HepG2 (cell line): ENCODE data around the gene NRL. TPM values are rescaled to one million over a fixed set of nuclear protein-coding genes. Genes with fewer than 3 reads are reported as not detected.

Source experiments
- ADNP ChIP-seq: sonication (generic); formaldehyde crosslinking; IDR thresholded peaks from 2 replicates; pipeline ENCODE4 v1.4.0; 2020; ENCODE audit warnings: missing genetic modification reagents
- BRCA1 ChIP-seq: sonication (generic); formaldehyde crosslinking; IDR thresholded peaks from 2 replicates; pipeline ENCODE4 v1.4.0; 2020; ENCODE audit warnings: missing genetic modification reagents
- CBFB ChIP-seq: sonication (generic); formaldehyde crosslinking; IDR thresholded peaks from 2 replicates; pipeline ENCODE4 v1.4.0; 2020; ENCODE audit warnings: missing genetic modification reagents
- FOXA3 ChIP-seq: IDR thresholded peaks from 2 replicates; pipeline ENCODE4 v1.6.1; 2016; ENCODE audit warnings: missing genetic modification reagents, missing compliant biosample characterization
- MAFF ChIP-seq: IDR thresholded peaks from 2 replicates; pipeline ENCODE4 v1.6.1; 2011; ENCODE audit warnings: low read depth, low read length, improper control_type of control experiment
- MTF1 ChIP-seq: sonication (generic); formaldehyde crosslinking; IDR thresholded peaks from 2 replicates; pipeline ENCODE4 v1.5.0; 2020; ENCODE audit warnings: missing genetic modification reagents
- NCOA2 ChIP-seq: sonication (generic); formaldehyde crosslinking; IDR thresholded peaks from 2 replicates; pipeline ENCODE4 v1.8.0; 2022; ENCODE audit warnings: inconsistent platforms
- NKX3-1 ChIP-seq: sonication (generic); formaldehyde crosslinking; IDR thresholded peaks from 2 replicates; pipeline ENCODE4 v1.5.0; 2020; ENCODE audit warnings: missing genetic modification reagents
- ONECUT2 ChIP-seq: sonication (generic); formaldehyde crosslinking; IDR thresholded peaks from 2 replicates; pipeline ENCODE4 v1.4.0; 2020; ENCODE audit warnings: missing genetic modification reagents
- POLR2G ChIP-seq: fragments of 200-400 bp; formaldehyde crosslinking; IDR thresholded peaks from 2 replicates; pipeline ENCODE4 v1.6.1; 2018; ENCODE audit warnings: mild to moderate bottlenecking, low read depth, low read length, moderate library complexity
- ZBTB21 ChIP-seq: sonication (generic); formaldehyde crosslinking; IDR thresholded peaks from 2 replicates; pipeline ENCODE4 v1.4.0; 2020; ENCODE audit warnings: missing genetic modification reagents
- ZEB1 ChIP-seq: IDR thresholded peaks from 2 replicates; pipeline ENCODE4 v1.6.1; 2012; ENCODE audit warnings: mild to moderate bottlenecking, low read depth, inconsistent platforms; ENCODE audit not compliant: insufficient replicate concordance
- ZNF263 ChIP-seq: sonication (generic); formaldehyde crosslinking; IDR thresholded peaks from 2 replicates; pipeline ENCODE4 v1.4.0; 2020; ENCODE audit warnings: missing genetic modification reagents
- ZNF317 ChIP-seq: sonication (generic); formaldehyde crosslinking; IDR thresholded peaks from 2 replicates; pipeline ENCODE4 v1.5.0; 2020; ENCODE audit warnings: mild to moderate bottlenecking, missing genetic modification reagents
- ZNF678 ChIP-seq: sonication (generic); formaldehyde crosslinking; IDR thresholded peaks from 2 replicates; pipeline ENCODE4 v1.4.0; 2020; ENCODE audit warnings: mild to moderate bottlenecking, missing genetic modification reagents
- ZNF746 ChIP-seq: sonication (generic); formaldehyde crosslinking; IDR thresholded peaks from 2 replicates; pipeline ENCODE4 v1.8.0; 2022; ENCODE audit warnings: mild to moderate bottlenecking, missing genetic modification reagents
- ZNF766 ChIP-seq: sonication (generic); formaldehyde crosslinking; IDR thresholded peaks from 2 replicates; pipeline ENCODE4 v1.5.0; 2020; ENCODE audit warnings: missing genetic modification reagents, borderline replicate concordance
- ZNF782 ChIP-seq: sonication (generic); formaldehyde crosslinking; IDR thresholded peaks from 2 replicates; pipeline ENCODE4 v1.4.0; 2020; ENCODE audit warnings: missing genetic modification reagents, mild to moderate bottlenecking, borderline replicate concordance
- polyA plus RNA-seq, 8 experiments: library from polyadenylated mRNA; depleted of rRNA in 3 of 8; stranded (reverse) in 7 of 8; unstranded in 1 of 8; fragments of >200 nt; fragmentation: Illumina TruSeq in 4 of 8; extraction: Trizol in 4 of 8; gene quantifications; 2 replicates each; pipeline versions ENCODE4 v1.2.1 to v1.2.3, GENCODE V29; 2011 to 2016; ENCODE audit warnings: low read depth in 4 of 8, missing spikeins in 1 of 8, mixed read lengths in 1 of 8; ENCODE audit not compliant: insufficient read depth in 1 of 8
- total RNA-seq, 5 experiments: library from RNA; depleted of rRNA; stranded (reverse); fragments of >200 nt; fragmentation: Illumina TruSeq; extraction: Trizol; gene quantifications; 2 replicates each; pipeline ENCODE4 v1.2.3, GENCODE V29; 2016; ENCODE audit warnings: low read depth in 1 of 5
- TF ChIP-seq, protein P1 (sequence below): IDR thresholded peaks from 2 replicates; pipeline ENCODE4 v1.4.0; 2020; ENCODE audit warnings: mild to moderate bottlenecking, missing genetic modification reagents
- TF ChIP-seq, protein P2 (sequence below): sonication (generic); formaldehyde crosslinking; IDR thresholded peaks from 2 replicates; pipeline ENCODE4 v1.5.0; 2020; ENCODE audit warnings: missing genetic modification reagents, mild to moderate bottlenecking, borderline replicate concordance
- TF ChIP-seq, protein P3 (sequence below): sonication (generic); formaldehyde crosslinking; conservative IDR thresholded peaks from 2 replicates; pipeline ENCODE4 v1.4.0; 2020; ENCODE audit warnings: missing genetic modification reagents
- TF ChIP-seq, protein P4 (sequence below): IDR thresholded peaks from 2 replicates; pipeline ENCODE4 v1.6.1; 2012; ENCODE audit warnings: low read length, improper control_type of control experiment

The NRL gene
- total and polyA plus RNA-seq, 2 of the 13 experiments (the other 11 are each of a cell fraction or from before 2014, with no cell fraction given), result 2.5 to 4.7 TPM

DNA sequence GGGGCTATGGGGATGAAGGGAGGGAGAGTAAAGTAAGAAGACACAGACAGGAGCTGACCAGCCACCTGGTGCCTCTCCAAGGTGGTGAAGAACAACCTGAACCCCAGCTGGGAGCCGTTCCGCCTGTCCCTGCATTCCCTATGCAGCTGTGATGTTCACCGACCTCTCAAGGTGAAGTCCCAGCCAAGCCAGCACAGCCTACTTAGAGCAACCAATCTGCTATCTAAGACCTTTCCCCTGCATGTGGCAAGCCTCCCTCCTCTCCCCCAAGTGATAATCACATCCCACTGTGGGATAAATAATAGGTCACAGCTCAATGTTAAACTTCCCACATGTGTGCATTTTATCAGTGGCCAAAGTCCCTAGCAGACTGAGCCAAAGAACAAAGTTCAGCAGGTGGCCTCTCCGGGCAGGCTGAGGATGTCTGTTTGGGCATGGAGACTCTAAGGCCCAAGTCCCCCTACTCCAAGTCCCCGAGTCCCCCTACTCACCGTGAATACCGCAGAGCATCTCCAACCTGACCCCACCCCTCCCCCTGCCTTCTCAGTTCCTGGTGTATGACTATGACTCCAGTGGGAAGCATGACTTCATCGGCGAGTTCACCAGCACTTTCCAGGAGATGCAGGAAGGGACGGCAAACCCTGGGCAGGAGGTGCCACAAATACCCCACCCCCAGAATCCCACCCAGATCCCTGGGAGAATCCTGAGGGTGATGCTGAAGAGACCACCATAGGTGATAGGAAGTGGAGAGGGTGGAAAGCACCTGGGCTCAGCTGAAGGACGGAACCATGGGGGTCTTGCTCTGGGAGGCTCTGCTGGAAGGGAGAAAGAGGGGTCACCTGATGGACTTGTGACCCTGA, 39.9 kb downstream of the NRL start (continued):
- TF ChIP-seq BRCA1 (no peak), NCOA2 (CRISPR knock-in tag) (no peak), ZNF766 (CRISPR knock-in tag) (peak; percentile 56; the same call in 1 of the 2 replicates), CBFB (no peak), ZNF746 (CRISPR knock-in tag) (no peak), ZBTB21 (CRISPR knock-in tag) (no peak), ZEB1 (no peak), ZNF782 (CRISPR knock-in tag) (peak; percentile 68; the same call in 1 of the 2 replicates), MTF1 (CRISPR knock-in tag) (no peak), NKX3-1 (CRISPR knock-in tag) (no peak), ADNP (CRISPR knock-in tag) (no peak), MAFF (no peak), ZNF263 (CRISPR knock-in tag) (no peak), ZNF317 (CRISPR knock-in tag) (no peak), POLR2G (no peak), ONECUT2 (CRISPR knock-in tag) (no peak), FOXA3 (CRISPR knock-in tag) (no peak), ZNF678 (CRISPR knock-in tag) (no peak)
- TF ChIP-seq, protein P1, sequence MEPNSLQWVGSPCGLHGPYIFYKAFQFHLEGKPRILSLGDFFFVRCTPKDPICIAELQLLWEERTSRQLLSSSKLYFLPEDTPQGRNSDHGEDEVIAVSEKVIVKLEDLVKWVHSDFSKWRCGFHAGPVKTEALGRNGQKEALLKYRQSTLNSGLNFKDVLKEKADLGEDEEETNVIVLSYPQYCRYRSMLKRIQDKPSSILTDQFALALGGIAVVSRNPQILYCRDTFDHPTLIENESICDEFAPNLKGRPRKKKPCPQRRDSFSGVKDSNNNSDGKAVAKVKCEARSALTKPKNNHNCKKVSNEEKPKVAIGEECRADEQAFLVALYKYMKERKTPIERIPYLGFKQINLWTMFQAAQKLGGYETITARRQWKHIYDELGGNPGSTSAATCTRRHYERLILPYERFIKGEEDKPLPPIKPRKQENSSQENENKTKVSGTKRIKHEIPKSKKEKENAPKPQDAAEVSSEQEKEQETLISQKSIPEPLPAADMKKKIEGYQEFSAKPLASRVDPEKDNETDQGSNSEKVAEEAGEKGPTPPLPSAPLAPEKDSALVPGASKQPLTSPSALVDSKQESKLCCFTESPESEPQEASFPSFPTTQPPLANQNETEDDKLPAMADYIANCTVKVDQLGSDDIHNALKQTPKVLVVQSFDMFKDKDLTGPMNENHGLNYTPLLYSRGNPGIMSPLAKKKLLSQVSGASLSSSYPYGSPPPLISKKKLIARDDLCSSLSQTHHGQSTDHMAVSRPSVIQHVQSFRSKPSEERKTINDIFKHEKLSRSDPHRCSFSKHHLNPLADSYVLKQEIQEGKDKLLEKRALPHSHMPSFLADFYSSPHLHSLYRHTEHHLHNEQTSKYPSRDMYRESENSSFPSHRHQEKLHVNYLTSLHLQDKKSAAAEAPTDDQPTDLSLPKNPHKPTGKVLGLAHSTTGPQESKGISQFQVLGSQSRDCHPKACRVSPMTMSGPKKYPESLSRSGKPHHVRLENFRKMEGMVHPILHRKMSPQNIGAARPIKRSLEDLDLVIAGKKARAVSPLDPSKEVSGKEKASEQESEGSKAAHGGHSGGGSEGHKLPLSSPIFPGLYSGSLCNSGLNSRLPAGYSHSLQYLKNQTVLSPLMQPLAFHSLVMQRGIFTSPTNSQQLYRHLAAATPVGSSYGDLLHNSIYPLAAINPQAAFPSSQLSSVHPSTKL (CRISPR knock-in tag), result no peak
- TF ChIP-seq, protein P2, sequence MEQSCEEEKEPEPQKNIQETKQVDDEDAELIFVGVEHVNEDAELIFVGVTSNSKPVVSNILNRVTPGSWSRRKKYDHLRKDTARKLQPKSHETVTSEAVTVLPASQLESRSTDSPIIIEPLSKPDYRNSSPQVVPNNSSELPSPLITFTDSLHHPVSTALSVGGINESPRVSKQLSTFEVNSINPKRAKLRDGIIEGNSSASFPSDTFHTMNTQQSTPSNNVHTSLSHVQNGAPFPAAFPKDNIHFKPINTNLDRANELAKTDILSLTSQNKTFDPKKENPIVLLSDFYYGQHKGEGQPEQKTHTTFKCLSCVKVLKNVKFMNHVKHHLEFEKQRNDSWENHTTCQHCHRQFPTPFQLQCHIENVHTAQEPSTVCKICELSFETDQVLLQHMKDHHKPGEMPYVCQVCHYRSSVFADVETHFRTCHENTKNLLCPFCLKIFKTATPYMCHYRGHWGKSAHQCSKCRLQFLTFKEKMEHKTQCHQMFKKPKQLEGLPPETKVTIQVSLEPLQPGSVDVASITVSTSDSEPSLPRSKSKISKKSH, result no peak
- TF ChIP-seq, protein P3, sequence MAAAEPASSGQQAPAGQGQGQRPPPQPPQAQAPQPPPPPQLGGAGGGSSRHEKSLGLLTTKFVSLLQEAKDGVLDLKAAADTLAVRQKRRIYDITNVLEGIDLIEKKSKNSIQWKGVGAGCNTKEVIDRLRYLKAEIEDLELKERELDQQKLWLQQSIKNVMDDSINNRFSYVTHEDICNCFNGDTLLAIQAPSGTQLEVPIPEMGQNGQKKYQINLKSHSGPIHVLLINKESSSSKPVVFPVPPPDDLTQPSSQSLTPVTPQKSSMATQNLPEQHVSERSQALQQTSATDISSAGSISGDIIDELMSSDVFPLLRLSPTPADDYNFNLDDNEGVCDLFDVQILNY, result no peak
- TF ChIP-seq, protein P4, sequence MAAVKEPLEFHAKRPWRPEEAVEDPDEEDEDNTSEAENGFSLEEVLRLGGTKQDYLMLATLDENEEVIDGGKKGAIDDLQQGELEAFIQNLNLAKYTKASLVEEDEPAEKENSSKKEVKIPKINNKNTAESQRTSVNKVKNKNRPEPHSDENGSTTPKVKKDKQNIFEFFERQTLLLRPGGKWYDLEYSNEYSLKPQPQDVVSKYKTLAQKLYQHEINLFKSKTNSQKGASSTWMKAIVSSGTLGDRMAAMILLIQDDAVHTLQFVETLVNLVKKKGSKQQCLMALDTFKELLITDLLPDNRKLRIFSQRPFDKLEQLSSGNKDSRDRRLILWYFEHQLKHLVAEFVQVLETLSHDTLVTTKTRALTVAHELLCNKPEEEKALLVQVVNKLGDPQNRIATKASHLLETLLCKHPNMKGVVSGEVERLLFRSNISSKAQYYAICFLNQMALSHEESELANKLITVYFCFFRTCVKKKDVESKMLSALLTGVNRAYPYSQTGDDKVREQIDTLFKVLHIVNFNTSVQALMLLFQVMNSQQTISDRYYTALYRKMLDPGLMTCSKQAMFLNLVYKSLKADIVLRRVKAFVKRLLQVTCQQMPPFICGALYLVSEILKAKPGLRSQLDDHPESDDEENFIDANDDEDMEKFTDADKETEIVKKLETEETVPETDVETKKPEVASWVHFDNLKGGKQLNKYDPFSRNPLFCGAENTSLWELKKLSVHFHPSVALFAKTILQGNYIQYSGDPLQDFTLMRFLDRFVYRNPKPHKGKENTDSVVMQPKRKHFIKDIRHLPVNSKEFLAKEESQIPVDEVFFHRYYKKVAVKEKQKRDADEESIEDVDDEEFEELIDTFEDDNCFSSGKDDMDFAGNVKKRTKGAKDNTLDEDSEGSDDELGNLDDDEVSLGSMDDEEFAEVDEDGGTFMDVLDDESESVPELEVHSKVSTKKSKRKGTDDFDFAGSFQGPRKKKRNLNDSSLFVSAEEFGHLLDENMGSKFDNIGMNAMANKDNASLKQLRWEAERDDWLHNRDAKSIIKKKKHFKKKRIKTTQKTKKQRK, result no peak
